NCI-H2081 (cell line): Measurements from ENCODE around the gene SVOPL.
A peak's percentile ranks its signal among the peaks of the same experiment; 100 is the strongest.

Source experiments
- DNase-seq, 2 experiments: peaks; one replicate each; lab custom pipeline; 2025; lab: John Stamatoyannopoulos, UW

SVOPL gene

DNA sequence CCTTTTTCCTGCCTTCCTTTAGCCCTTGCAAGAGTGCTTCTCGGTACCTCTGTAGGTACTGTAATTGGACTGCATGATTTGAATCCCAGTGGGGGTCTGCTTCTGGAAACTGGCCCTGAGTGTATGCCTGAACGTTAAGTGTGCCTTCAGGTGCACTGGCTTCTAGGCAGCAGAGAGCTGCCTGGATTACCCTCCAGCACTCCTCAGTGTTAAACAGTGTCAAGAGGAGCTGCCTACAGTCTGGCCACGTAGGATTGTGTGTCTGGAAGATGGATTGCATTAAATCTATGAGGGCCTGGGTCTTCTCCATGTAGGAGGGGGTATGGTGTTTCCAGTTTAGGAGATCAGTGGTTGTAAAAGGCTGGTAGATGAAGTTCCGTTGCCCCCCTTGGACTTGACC lies 137.4 kb downstream of the SVOPL start:
- DNase-seq, result peak in 1 of 2 experiments; percentile 4

DNA sequence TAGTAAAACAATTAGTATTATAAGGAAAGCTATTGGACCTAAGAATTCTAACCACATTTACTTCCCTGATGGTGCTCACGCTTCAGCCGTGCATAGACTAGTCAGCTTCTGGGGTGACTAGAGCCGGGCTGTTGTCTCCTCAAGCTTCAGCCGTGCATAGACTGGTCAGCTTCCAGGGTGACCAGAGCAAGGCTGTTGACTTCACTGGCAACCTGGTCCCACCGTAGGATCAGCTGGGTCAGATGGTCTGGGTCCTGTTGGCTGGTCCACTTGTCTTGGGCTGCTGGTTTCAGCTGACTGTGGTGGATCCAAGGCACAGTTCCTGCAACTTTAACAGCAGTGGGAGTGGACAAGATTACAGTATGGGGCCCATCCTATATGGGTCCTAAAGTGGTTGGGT lies 141.7 kb downstream of the SVOPL start:
- DNase-seq, result no peak

DNA sequence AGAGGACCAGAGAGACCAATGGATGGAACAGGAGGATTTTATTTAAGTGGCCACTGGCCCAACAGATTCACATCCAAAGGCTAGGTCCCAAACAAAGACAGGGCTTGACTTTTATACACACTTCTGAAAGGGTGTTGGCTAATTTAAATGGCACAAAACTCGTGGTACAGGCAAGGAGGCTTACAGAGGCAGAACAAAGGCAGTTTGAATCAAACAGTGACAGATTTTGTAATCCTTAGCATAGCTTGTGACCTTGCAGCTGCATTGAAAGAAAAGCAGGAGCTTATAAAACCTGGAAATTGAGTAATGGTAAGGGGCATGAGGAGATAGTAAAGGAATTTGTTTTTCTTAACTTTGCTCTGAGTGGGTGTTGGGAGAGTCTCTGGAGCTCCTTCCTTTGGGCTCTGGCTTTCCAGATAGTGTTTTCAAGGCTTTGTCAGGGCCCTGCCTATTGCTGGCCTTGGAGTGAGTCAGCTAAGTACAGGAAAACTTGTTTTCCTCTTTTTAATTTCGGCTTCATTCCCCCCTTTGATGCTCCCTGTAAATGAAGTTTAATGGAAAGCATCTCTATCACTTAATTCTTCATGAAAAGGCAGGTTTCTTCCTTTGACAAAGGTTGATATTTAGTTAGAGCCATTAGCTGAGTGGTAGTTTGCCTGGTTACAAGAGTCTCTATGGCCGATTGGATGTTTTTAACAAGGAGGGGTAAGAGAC lies 144.2 kb downstream of the SVOPL start:
- DNase-seq, result no peak

DNA sequence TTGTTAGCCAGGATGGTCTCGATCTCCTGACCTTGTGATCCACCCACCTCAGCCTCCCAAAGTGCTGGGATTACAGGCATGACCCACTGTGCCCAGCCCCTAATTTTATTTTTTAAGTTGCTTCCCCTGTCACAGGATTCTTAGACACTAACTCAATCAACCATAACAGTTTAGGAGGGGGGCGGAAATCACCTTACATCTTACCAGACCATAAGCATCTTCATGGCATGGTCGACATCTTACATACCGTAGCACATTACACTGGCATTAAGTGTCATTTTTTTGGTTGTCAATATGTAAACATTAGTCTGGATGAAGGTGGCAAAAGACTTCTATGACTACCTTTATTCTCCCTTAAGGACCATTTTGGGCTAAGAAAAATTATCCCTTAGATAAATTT lies 145.5 kb downstream of the SVOPL start:
- no peak for DNase-seq

DNA sequence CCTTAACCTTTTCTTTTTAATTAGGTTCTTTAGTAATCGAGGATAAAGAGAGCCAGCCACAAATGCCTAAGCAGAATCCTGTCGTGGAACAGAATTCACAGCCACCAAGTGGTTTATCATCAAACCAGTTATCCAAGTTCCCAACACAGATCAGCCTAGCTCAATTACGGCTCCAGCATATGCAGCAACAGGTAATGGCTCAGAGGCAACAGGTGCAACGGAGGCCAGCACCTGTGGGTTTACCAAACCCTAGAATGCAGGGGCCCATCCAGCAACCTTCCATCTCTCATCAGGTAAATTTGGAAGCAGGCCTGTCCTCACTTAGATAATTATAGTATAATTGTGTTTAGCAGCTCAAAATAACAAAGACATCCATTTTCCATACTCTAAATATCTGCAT lies 146.5 kb downstream of the SVOPL start:
- no peak for DNase-seq

DNA sequence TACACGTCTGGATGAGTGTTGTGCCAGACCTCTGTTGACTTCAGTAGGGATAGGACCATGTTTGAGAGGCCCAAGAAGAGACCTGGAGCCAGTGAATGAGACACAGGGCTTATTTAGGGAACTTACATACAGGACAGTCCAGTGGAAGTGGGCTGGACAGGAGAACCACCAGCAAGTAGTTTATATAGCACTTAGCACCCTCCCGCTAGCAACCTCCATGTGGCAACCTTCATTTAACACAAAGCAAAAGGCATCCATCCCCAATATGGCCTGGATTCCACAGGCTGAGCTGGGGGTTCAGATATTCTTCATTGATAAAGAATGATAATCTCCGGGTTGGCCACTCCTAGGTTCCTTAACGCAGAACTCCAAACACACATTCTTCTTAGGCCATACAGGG lies 147.4 kb downstream of the SVOPL start:
- DNase-seq, result no peak

DNA sequence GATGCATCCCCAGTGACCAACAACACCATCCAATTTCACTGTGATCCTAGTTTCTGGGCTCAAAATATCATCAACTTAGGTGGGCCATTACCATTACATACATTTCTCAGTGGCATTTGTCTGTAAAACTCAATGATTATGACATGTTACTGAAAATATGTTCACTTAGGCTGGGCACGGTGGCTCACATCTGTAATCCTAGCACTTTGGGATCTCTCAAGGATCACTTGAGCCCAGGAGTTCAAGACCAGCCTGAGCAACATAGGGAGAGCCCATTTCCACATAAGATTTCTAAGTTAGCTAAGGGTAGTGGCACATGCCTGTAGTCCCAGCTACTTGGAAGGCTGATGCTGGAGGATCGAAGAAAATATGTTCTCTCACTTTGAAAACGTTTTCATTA lies 150.1 kb downstream of the SVOPL start:
- no peak for DNase-seq

DNA sequence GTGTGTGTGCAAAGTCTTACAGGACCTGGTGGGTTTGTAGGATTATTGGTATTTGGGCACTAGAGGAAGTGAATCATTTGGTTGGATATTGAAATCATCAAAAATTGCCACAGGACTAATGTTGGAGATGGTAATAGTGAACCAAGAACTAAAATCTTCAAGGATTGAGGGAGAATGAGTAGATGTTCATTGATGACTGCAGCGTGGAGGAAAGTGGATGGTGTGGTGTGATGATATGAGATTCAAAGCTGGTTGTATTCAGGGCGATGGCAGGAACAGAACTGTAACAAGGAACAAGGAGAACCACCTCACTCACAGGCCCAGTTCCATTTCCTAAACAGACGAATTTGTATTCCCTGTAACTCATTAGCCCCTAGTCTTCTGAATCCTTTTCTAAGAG lies 150.8 kb downstream of the SVOPL start:
- no peak for DNase-seq

DNA sequence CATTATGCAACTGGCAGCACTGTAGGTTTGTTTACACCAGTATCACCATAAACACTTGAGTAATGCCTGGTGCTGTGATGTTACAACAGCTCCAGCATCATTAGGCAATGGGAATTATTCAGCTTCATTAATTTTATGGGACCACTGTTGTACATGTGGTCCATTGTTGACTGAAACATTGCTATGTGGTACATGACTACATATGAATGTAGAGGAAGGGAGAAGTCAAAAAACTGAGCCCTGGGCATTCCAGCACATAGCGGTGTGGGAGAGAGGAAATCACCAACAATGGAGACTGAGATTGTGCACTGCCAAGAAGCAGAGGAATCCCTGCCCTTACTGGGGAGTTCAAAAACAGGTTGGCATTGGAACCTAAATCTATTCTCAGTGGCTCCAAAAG lies 152.1 kb downstream of the SVOPL start:
- DNase-seq, result no peak

DNA sequence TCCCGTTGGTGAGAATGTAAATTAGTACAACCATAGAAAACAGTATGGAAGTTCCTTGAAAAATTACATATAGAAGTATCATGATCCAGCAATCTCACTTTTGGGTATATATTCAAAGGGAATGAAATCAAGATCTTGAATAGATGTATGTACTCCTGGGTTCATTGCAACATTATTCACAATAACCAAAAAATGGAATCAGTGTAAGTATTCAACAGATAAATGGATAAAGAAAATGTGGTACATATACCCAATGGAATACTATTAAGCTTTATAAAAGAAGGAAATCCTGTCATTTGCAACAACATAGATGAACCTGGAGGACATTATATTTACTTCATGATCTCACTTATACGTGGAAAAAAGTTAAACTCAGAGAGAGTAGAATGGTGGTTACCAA lies 154.3 kb downstream of the SVOPL start:
- no peak for DNase-seq

DNA sequence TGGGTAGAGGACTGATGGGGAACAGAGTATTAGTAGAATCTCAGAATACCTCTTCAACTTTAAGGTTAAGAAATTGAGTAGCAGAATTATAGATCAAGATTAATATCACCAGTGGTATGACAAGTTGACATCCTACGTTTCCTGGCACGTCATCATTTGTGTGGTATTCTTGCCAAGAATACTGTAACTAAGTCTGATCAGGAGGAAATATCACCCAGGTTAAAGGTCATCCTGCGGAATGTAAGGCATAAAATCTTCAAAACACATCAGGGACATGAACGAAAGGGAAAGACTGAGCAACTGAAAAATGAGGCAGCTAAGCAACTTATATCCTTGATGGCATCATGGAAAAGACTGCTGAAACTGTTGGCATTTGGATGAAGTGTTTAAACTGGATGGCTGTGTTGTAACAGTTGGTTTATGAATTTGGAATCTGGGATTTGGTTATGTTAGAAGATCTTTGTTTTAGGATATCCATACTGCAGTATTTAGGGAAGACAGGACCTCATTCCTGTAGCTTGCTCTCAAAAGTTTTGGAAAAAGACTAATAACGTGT lies 155.0 kb downstream of the SVOPL start:
- DNase-seq, result no peak

DNA sequence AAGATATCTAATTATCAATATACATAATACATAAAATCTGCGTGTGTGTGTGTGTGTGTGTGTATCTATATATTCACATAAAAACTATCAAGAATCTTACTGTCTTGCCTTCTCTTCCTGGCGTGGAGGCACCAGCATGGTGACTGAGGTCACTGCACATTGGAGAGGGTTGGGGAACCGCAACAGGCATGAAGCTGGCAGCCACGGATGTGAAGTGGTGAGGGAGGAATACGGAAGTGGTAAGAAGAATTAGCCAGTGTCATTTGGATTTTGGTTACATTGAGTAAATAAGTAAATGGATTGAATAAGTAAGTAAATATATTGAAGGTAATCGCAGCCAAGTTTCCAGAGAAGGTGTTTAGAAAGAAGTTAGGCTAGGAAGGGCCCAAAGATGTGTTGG lies 156.0 kb downstream of the SVOPL start:
- DNase-seq, result no peak
